Measurements from ENCODE around the gene GRK5. TPM values are rescaled to one million over a fixed set of nuclear protein-coding genes. Genes with fewer than 3 reads are reported as not detected.

The GRK5 gene
- total RNA-seq, 1 donor from 2014 or later = 2.8 TPM

GRCh38 chr10:119438717-119439116 lies 231.3 kb downstream of the GRK5 start:
- Histone ChIP-seq H3K27me3 (ENCODE audit: control insufficient read depth, insufficient read depth, low read length) (peaks cover 63% of the 10 kb centered on the region), H3K4me3 (ENCODE audit: low read depth, low read length) (no peak overlapping the region), H3K36me3 (ENCODE audit: control insufficient read depth, insufficient read depth, low read length) (no peaks in the 10 kb centered on the region)
- no peak for TF ChIP-seq CTCF (IDR thresholded peaks at IDR 0.05; ENCODE audit: insufficient read depth, low read length, poor library complexity, severe bottlenecking)
- no peak for DNase-seq (ENCODE audit: low read depth)

GRCh38 chr10:119439922-119440321 lies 232.6 kb downstream of the GRK5 start:
- Histone ChIP-seq H3K36me3 (ENCODE audit: control insufficient read depth, insufficient read depth, low read length) (no peaks in the 10 kb centered on the region), H3K27me3 (ENCODE audit: control insufficient read depth, insufficient read depth, low read length) (peaks cover 68% of the 10 kb centered on the region)

GRCh38 chr10:119441151-119441821 lies 233.9 kb downstream of the GRK5 start:
- H3K4me3 ChIP-seq (ENCODE audit: low read depth, low read length) = no peak overlapping the region
- no peaks in the 10 kb centered on the region for H3K36me3 ChIP-seq (ENCODE audit: control insufficient read depth, insufficient read depth, low read length)
- H3K27me3 ChIP-seq (ENCODE audit: control insufficient read depth, insufficient read depth, low read length) = peaks cover 69% of the 10 kb centered on the region
- no peak for DNase-seq (ENCODE audit: low read depth)
- TF ChIP-seq CTCF (IDR thresholded peaks at IDR 0.05; ENCODE audit: insufficient read depth, low read length, poor library complexity, severe bottlenecking) = no peak

More at GRCh38 chr10:119439922-119440321, 232.6 kb downstream of the GRK5 start:
- H3K4me3 ChIP-seq (ENCODE audit: low read depth, low read length) = no peak overlapping the region
- TF ChIP-seq CTCF (IDR thresholded peaks at IDR 0.05; ENCODE audit: insufficient read depth, low read length, poor library complexity, severe bottlenecking) = no peak
- DNase-seq (ENCODE audit: low read depth) = no peak

GRCh38 chr10:119441921-119442757 lies 234.8 kb downstream of the GRK5 start:
- DNase-seq (ENCODE audit: low read depth) = no peak
- Histone ChIP-seq H3K36me3 (ENCODE audit: control insufficient read depth, insufficient read depth, low read length) (no peaks in the 10 kb centered on the region), H3K27me3 (ENCODE audit: control insufficient read depth, insufficient read depth, low read length) (peaks cover 71% of the 10 kb centered on the region), H3K4me3 (ENCODE audit: low read depth, low read length) (no peak overlapping the region)
- TF ChIP-seq CTCF (IDR thresholded peaks at IDR 0.05; ENCODE audit: insufficient read depth, low read length, poor library complexity, severe bottlenecking) = no peak

GRCh38 chr10:119442758-119443060 lies 235.3 kb downstream of the GRK5 start:
- no peak for DNase-seq (ENCODE audit: low read depth)
- H3K27me3 ChIP-seq (ENCODE audit: control insufficient read depth, insufficient read depth, low read length) = peaks cover 74% of the 10 kb centered on the region
- no peak overlapping the region for H3K4me3 ChIP-seq (ENCODE audit: low read depth, low read length)
- no peaks in the 10 kb centered on the region for H3K36me3 ChIP-seq (ENCODE audit: control insufficient read depth, insufficient read depth, low read length)
- TF ChIP-seq CTCF (IDR thresholded peaks at IDR 0.05; ENCODE audit: insufficient read depth, low read length, poor library complexity, severe bottlenecking) = no peak
